GM12878 (cell line): ENCODE measurements around the gene ARSD. TPM values are rescaled to one million over a fixed set of nuclear protein-coding genes. Genes with fewer than 3 reads are reported as not detected.

Source experiments
- ATAC-seq: fragments of 200-7000 bp; cut with Tn5 transposase; 3 replicates; pipeline ENCODE4 v1.9.1; 2020; ENCODE audit warnings: mild to moderate bottlenecking, moderate library complexity
- BruUV-seq: library from RNA; stranded (reverse); fragments of 400-500 nt; replicated peaks from 2 replicates; lab custom pipeline; 2021; lab: Mats Ljungman, UMichigan
- CTCF ChIA-PET: fragments of 300-600 bp; sonication (Branson Sonifier 250); formaldehyde crosslinking; extraction: SDS; loops from one replicate; lab custom pipeline; 2021; ENCODE audit warnings: inconsistent platforms; lab: Yijun Ruan, JAX
- POLR2A ChIA-PET: fragments of 350-600 bp; formaldehyde crosslinking; extraction: SDS; loops from one replicate; lab custom pipeline; 2021; ENCODE audit warnings: inconsistent platforms; lab: Charles Lee
- RAD21 ChIA-PET: fragments of 300-600 bp; sonication (Branson Sonifier 250); formaldehyde crosslinking; loops from one replicate; lab custom pipeline; 2023; ENCODE audit warnings: antibody characterized with exemption; ENCODE audit not compliant: unreplicated experiment; lab: Charles Lee
- SMC1A ChIA-PET: fragments of 300-600 bp; sonication (Branson Sonifier 250); formaldehyde crosslinking; loops from one replicate; lab custom pipeline; 2023; ENCODE audit not compliant: unreplicated experiment, uncharacterized antibody; lab: Charles Lee
- DNase-seq: peaks from one replicate; pipeline ENCODE4 v3.0.0-alpha.2; 2011; ENCODE audit warnings: low read depth, low spot score
- FAIRE-seq: peaks from 3 replicates; lab custom pipeline; 2011; peaks lifted over from hg19 to GRCh38; lab: Jason Lieb, UNC
- H2AFZ ChIP-seq: 2 replicates; pipeline ENCODE4 v1.6.0; 2011; ENCODE audit warnings: low read depth, low read length, control low read depth; ENCODE audit not compliant: control insufficient read depth
- H3K27ac ChIP-seq: 2 replicates; pipeline ENCODE4 v1.5.1; 2011; ENCODE audit warnings: control low read depth; ENCODE audit not compliant: control insufficient read depth, insufficient read depth
- H3K27me3 ChIP-seq, 2 experiments: replicated peaks in 1 of 2; 2 replicates each; pipeline versions ENCODE4 v1.6.0 to v1.6.1; 2011; ENCODE audit warnings: low read length in 1 of 2; ENCODE audit not compliant: control insufficient read depth in 2 of 2, insufficient read depth in 2 of 2
- H3K36me3 ChIP-seq, 2 experiments: 2 replicates each; pipeline ENCODE4 v1.5.1; 2011; ENCODE audit warnings: low read length in 1 of 2; ENCODE audit not compliant: control insufficient read depth in 2 of 2, insufficient read depth in 2 of 2
- H3K4me1 ChIP-seq: 2 replicates; pipeline ENCODE4 v1.6.1; 2011; ENCODE audit warnings: mild to moderate bottlenecking, low read length, moderate library complexity, mixed read lengths; ENCODE audit not compliant: control insufficient read depth, insufficient read depth
- H3K4me2 ChIP-seq: 2 replicates; pipeline ENCODE4 v1.6.0; 2011; ENCODE audit warnings: control low read depth; ENCODE audit not compliant: control insufficient read depth, insufficient read depth
- H3K4me3 ChIP-seq: fragments of 200-600 bp; sonication (generic); 2 replicates; pipeline ENCODE4 v1.5.1; 2016
- H3K79me2 ChIP-seq: 2 replicates; pipeline ENCODE4 v1.6.0; 2011; ENCODE audit warnings: low read length; ENCODE audit not compliant: control insufficient read depth, insufficient read depth
- H3K9ac ChIP-seq: 2 replicates; pipeline ENCODE4 v1.8.0; 2011; ENCODE audit warnings: low read length, control low read depth, mixed read lengths; ENCODE audit not compliant: control insufficient read depth, insufficient read depth
- H3K9me3 ChIP-seq: replicated peaks from 3 replicates; pipeline ENCODE4 v1.5.1; 2011; ENCODE audit warnings: mild to moderate bottlenecking, low read length; ENCODE audit not compliant: control insufficient read depth, insufficient read depth
- H4K20me1 ChIP-seq: 2 replicates; pipeline ENCODE4 v1.6.0; 2011; ENCODE audit not compliant: control insufficient read depth, insufficient read depth
- ASH2L ChIP-seq: fragments of 300-600, 200-600 bp; sonication (generic); IDR thresholded peaks from 2 replicates; pipeline ENCODE4 v1.6.1; 2017; ENCODE audit warnings: low read depth, mild to moderate bottlenecking, borderline replicate concordance
- ATF3 ChIP-seq: IDR thresholded peaks from 2 replicates; pipeline ENCODE4 v1.6.1; 2011; ENCODE audit warnings: low read depth, mild to moderate bottlenecking, low read length, moderate library complexity, borderline replicate concordance; ENCODE audit errors: extremely low read depth
- BACH1 ChIP-seq: fragments of 450-650 bp; IDR thresholded peaks from 2 replicates; pipeline ENCODE4 v1.6.1; 2017; ENCODE audit warnings: mild to moderate bottlenecking, borderline replicate concordance
- CREB1 ChIP-seq: IDR thresholded peaks from 2 replicates; pipeline ENCODE4 v1.6.1; 2012; ENCODE audit warnings: low read depth, mild to moderate bottlenecking, inconsistent platforms
- CREM ChIP-seq: IDR thresholded peaks from 2 replicates; pipeline ENCODE4 v1.6.1; 2014; ENCODE audit warnings: antibody characterized with exemption, low read depth
- FOXK2 ChIP-seq: fragments of 450-650 bp; IDR thresholded peaks from 2 replicates; pipeline ENCODE4 v1.6.1; 2017; ENCODE audit warnings: mild to moderate bottlenecking, moderate library complexity
- NKRF ChIP-seq: fragments of 450-650 bp; conservative IDR thresholded peaks from 2 replicates; pipeline ENCODE4 v1.6.1; 2017; ENCODE audit warnings: mild to moderate bottlenecking, moderate library complexity
- NR2F1 ChIP-seq: fragments of 450-650 bp; conservative IDR thresholded peaks from 2 replicates; pipeline ENCODE4 v1.6.1; 2017; ENCODE audit warnings: mild to moderate bottlenecking
- NRF1 ChIP-seq: conservative IDR thresholded peaks from 2 replicates; pipeline ENCODE4 v1.6.1; 2011; ENCODE audit warnings: mild to moderate bottlenecking, low read depth, low read length, improper control_type of control experiment
- PAX8 ChIP-seq: fragments of 450-650 bp; IDR thresholded peaks from 2 replicates; pipeline ENCODE4 v1.6.1; 2017; ENCODE audit warnings: mild to moderate bottlenecking, moderate library complexity
- PBX3 ChIP-seq: IDR thresholded peaks from 2 replicates; pipeline ENCODE4 v1.6.1; 2011; ENCODE audit warnings: mild to moderate bottlenecking, low read depth, low read length, moderate library complexity; ENCODE audit not compliant: insufficient replicate concordance
- RBBP5 ChIP-seq: fragments of 200-600 bp; sonication (generic); conservative IDR thresholded peaks from 2 replicates; pipeline ENCODE4 v1.6.1; 2016
- SIN3A ChIP-seq: IDR thresholded peaks from 2 replicates; pipeline ENCODE4 v1.6.1; 2012; ENCODE audit warnings: low read depth, low read length, improper control_type of control experiment
- SMC3 ChIP-seq: IDR thresholded peaks from 2 replicates; pipeline ENCODE4 v1.6.1; 2011; ENCODE audit warnings: low read length, improper control_type of control experiment, borderline replicate concordance
- ZBTB33 ChIP-seq: fragments of 450-650 bp; IDR thresholded peaks from 2 replicates; pipeline ENCODE4 v1.6.1; 2017; ENCODE audit warnings: mild to moderate bottlenecking
- ZNF217 ChIP-seq: fragments of 450-650 bp; IDR thresholded peaks from 2 replicates; pipeline ENCODE4 v1.6.1; 2017; ENCODE audit warnings: antibody characterized with exemption, mild to moderate bottlenecking
- ZSCAN29 ChIP-seq: fragments of 450-650 bp; IDR thresholded peaks from 2 replicates; pipeline ENCODE4 v1.6.1; 2017; ENCODE audit warnings: mild to moderate bottlenecking, moderate library complexity
- whole genome bisulfite sequencing: methylation state at CpG from one replicate; pipeline ENCODE4 v1.1.6; 2016; ENCODE audit warnings: low lambda C conversion rate; ENCODE audit not compliant: insufficient replicate concordance, insufficient coverage; ENCODE audit errors: missing lambda C conversion rate; 5-methylcytosine and 5-hydroxymethylcytosine counted together
- in situ Hi-C: fragments of 300-500 bp; cut with MboI; formaldehyde crosslinking; loops from 9 replicates; pipeline ENCODE4 v1.14.3; 2018; ENCODE audit warnings: mixed read lengths
- intact Hi-C: fragments of 100-400 bp; cut with micrococcal nuclease; formaldehyde crosslinking; loops from one replicate; pipeline ENCODE4 v1.14.2; 2022; ENCODE audit not compliant: unreplicated experiment
- polyA plus RNA-seq, 11 experiments: library from polyadenylated mRNA; depleted of rRNA in 4 of 11; unstranded in 6 of 11; stranded (reverse) in 5 of 11; fragments of >200 nt; fragmentation: Nextera tagmentation in 4 of 11; fragmentation: Illumina TruSeq in 1 of 11; extraction: Ambion mirVana in 4 of 11; extraction: Trizol in 1 of 11; gene quantifications; 1 replicate in 1 of 11; 2 replicates in 10 of 11; pipeline versions ENCODE4 v1.2.1 to v1.2.3, GENCODE V29; 2011 to 2016; ENCODE audit warnings: inconsistent platforms in 2 of 11, missing spikeins in 2 of 11, low read depth in 1 of 11
- total RNA-seq, 4 experiments: library from RNA; depleted of rRNA in 3 of 4; stranded (reverse); fragments of >200 nt in 3 of 4; fragmentation: Illumina TruSeq in 1 of 4; extraction: Trizol in 1 of 4; gene quantifications; 2 replicates each; pipeline versions ENCODE4 v1.2.1 to v1.2.3, GENCODE V29; 2013 to 2021

Gene ARSD
- total and polyA plus RNA-seq, 10 of the 15 experiments (the other 5 are each of a cell fraction or from before 2014, with no cell fraction given), result 0.05 to 1.5 (median 0.43) TPM

- Histone ChIP-seq H3K4me3 (no peak overlapping the region), H3K79me2 (no peaks in the 10 kb centered on the region), H3K9ac (no peak overlapping the region), H3K36me3 (no peaks in the 10 kb centered on the region), H3K9me3 (no peaks in the 10 kb centered on the region)
- WGBS, result 20% methylated on average over 6 of the region's 6 CpGs
- no peak for DNase-seq
- TF ChIP-seq PBX3 (no peak), ZNF217 (no peak), RBBP5 (no peak), NRF1 (no peak), PAX8 (no peak), CREB1 (no peak), ZSCAN29 (no peak), CREM (no peak), NR2F1 (no peak), SMC3 (no peak), NKRF (no peak), ATF3 (no peak), ZBTB33 (no peak), SIN3A (no peak), ASH2L (no peak), FOXK2 (no peak), BACH1 (no peak)
- TF ChIP-seq, all 136 proteins: peak for 0
- ChIA-PET CTCF (no interaction called here), POLR2A (no interaction called here), RAD21 (no interaction called here), SMC1A (no interaction called here)
- Histone ChIP-seq H3K27me3 (no peaks in the 10 kb centered on the region), H2AFZ (no peak overlapping the region), H3K27ac (no peak overlapping the region), H4K20me1 (no peaks in the 10 kb centered on the region), H3K4me1 (no peaks in the 10 kb centered on the region), H3K4me2 (no peak overlapping the region)
- intact Hi-C loops, result no loop called here
- in situ Hi-C loops, result no loop called here
- no TSS peak for BruUV-seq
- ATAC-seq (no peak), FAIRE-seq (no peak)
Observed at GRCh38 chrX:2863646-2864045, 65.5 kb downstream of the ARSD start.
